PFSK-1 (cell line): ENCODE results near the gene TNFRSF9.

Experiments used
- POLR2AphosphoS5 ChIP-seq: IDR thresholded peaks from 2 replicates; pipeline ENCODE4 v1.6.1; 2012; ENCODE audit warnings: low read depth, mild to moderate bottlenecking, control low read depth, low read length, moderate library complexity
- SIN3A ChIP-seq: IDR thresholded peaks from 2 replicates; pipeline ENCODE4 v1.6.1; 2012; ENCODE audit warnings: mild to moderate bottlenecking, low read length, moderate library complexity, borderline replicate concordance; ENCODE audit not compliant: insufficient read depth
- TAF1 ChIP-seq: IDR thresholded peaks from 2 replicates; pipeline ENCODE4 v1.6.1; 2012; ENCODE audit warnings: low read length, control low read depth, borderline replicate concordance; ENCODE audit not compliant: insufficient read depth
- TF ChIP-seq, protein P1 (sequence below), 2 experiments: IDR thresholded peaks; 2 replicates each; pipeline versions ENCODE4 v1.6.1 to v1.8.0; 2011 to 2012; ENCODE audit warnings: low read depth in 2 of 2, low read length in 2 of 2, control low read depth in 1 of 2, inconsistent platforms in 1 of 2, mild to moderate bottlenecking in 1 of 2, moderate library complexity in 1 of 2; ENCODE audit not compliant: insufficient read depth in 1 of 2

DNA sequence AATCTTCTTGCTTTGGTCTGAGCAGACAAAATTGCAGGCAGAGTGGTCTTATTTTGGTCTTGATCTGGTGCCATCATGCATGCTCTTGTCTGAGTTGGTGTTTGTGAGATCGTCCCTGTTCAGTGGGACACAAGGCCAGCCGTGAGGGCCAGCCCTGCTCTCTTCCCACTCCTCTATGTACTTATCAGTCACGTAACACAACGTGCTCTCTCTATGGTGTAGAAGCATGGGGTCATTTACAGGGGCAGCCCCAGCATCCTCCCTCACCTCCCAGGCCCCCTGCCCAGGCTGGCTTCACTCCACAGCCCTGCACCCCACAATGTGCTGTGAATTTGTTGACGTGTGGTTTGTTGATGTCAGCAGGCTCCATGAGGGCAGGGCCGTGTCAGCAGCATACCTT is 69.5 kb downstream of the TNFRSF9 start:
- TF ChIP-seq SIN3A (no peak), TAF1 (no peak), POLR2AphosphoS5 (no peak)
- TF ChIP-seq, protein P1, sequence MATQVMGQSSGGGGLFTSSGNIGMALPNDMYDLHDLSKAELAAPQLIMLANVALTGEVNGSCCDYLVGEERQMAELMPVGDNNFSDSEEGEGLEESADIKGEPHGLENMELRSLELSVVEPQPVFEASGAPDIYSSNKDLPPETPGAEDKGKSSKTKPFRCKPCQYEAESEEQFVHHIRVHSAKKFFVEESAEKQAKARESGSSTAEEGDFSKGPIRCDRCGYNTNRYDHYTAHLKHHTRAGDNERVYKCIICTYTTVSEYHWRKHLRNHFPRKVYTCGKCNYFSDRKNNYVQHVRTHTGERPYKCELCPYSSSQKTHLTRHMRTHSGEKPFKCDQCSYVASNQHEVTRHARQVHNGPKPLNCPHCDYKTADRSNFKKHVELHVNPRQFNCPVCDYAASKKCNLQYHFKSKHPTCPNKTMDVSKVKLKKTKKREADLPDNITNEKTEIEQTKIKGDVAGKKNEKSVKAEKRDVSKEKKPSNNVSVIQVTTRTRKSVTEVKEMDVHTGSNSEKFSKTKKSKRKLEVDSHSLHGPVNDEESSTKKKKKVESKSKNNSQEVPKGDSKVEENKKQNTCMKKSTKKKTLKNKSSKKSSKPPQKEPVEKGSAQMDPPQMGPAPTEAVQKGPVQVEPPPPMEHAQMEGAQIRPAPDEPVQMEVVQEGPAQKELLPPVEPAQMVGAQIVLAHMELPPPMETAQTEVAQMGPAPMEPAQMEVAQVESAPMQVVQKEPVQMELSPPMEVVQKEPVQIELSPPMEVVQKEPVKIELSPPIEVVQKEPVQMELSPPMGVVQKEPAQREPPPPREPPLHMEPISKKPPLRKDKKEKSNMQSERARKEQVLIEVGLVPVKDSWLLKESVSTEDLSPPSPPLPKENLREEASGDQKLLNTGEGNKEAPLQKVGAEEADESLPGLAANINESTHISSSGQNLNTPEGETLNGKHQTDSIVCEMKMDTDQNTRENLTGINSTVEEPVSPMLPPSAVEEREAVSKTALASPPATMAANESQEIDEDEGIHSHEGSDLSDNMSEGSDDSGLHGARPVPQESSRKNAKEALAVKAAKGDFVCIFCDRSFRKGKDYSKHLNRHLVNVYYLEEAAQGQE (IDR thresholded peaks at IDR 0.05; ENCODE audit: insufficient read depth in 1 of 2, low read depth in 2 of 2, low read length in 2 of 2), result no peak
